SH-SY5Y (cell line): ENCODE measurements around the gene LFNG.

ENCODE experiments used
- GATA2 ChIP-seq: IDR thresholded peaks from 2 replicates; pipeline ENCODE4 v1.6.1; 2011; ENCODE audit warnings: mild to moderate bottlenecking, low read depth, low read length
- GATA3 ChIP-seq: IDR thresholded peaks from 2 replicates; pipeline ENCODE4 v1.6.1; 2011; ENCODE audit warnings: low read depth, mild to moderate bottlenecking, low read length, moderate library complexity

GRCh38 chr7:2551418-2551817 lies 31.8 kb downstream of the LFNG start:
- TF ChIP-seq GATA2 (no peak), GATA3 (no peak)
